ENCODE measurements around the gene ARID5B.
"Not testable (repeated sequence)": the region's sequence is repeated elsewhere in the genome, so short reads cannot be mapped to it uniquely, and the experiment has no call there.

The ARID5B gene

GRCh38 chr10:61965703-61966395 lies 64.3 kb downstream of the ARID5B start:
- no peak for DNase-seq

GRCh38 chr10:61967298-61967697 lies 65.8 kb downstream of the ARID5B start:
- DNase-seq, result no peak

GRCh38 chr10:61970182-61971002 lies 68.9 kb downstream of the ARID5B start:
- no peak for DNase-seq

DNA sequence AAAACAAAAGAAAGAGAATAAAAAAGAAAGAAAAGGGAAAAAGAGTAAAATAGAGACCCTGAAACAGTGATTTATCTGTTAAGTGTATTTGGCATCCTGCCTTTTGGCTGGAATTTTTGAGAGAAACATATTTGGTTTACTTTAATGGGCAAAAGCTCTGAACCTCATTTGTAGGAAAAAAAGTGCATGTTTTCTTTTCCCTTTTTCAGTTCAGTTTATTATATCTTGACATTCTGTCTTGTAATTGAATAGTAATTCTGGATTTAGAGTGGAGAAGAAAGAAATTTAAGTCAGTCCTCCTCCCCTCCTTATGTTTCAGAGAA lies 69.5 kb downstream of the ARID5B start:
- DNase-seq, result no peak

DNA sequence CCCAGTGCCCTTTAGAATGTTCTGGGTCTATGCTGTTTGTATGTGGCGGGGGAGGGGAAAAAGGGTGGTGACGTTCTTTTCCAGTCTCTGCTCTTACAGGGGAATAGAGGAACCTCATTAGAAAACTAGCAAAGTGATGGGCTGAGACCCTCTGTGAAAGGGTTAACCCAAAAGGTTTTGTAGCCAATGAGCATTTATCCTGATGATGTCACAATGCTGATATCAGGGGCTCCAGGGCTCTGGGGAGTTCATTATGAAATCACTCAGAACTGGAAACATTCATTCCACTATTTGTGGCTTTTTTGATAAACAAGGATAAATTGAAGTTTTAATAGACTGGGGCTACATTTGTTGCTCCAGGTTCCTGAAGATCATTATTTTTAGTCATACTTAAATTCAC lies 71.7 kb downstream of the ARID5B start:
- DNase-seq, result no peak

GRCh38 chr10:61973906-61974305 lies 72.4 kb downstream of the ARID5B start:
- DNase-seq, result no peak

DNA sequence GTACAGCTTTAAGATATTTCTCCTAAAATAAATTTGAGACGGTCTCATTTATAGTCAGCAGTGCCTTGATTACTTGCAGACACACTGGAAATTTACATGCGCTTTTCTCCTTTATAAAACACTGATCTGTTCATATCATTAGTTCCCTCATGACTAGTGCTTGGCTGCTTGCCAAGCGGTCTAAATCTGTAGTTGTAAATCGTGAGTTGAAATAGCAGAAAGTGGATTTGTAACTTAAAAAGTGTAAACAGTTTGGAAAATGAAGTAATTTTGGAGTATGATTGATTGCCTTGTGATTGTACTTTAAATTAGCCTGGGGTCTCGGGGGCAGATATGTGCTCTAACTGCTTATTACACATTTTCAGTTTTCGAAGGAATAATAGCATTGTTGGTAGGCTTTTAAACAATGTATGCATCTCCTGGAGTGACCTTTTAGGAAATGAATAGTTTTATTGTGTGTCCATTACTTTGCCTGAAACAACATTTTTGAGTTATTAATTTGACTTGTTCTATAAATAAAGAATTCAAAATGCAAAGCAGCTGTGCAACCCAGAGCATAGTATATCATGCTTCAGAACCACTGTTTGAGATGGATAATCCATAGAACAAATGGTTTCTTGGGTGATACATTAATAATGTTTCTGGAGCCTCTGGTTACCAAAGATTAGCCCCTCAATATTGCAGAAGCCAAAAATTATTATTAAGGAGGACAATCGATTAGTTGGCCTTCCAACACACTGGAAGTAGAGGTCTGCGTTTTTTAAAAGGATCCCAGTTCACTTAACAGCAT lies 73.3 kb downstream of the ARID5B start:
- no peak for DNase-seq

DNA sequence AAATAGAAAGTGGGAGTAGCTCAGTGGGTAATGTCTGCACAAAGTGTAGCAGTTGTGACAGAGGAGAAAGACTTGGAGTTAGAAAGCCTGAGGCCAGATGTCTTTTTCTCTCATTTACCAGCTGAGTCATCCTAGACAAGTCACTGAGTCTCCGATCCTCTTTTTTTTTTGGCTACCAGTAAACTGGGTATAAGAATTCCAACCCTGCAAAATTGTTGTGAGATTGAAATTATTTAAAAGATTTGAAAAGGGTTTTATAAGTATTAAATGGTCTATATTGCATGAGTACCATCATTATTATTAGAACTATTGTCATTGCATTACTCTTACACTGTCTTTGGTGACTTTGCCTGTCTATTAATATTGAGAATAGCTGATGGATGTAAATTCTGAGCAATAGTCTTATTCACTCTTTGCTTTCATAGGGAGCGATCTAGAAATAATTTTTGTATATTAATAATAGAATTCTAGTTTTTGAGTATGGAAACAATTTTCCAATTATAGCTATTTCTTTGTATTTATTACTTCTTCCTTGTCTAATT lies 74.0 kb downstream of the ARID5B start:
- DNase-seq, result no peak

GRCh38 chr10:61976951-61977721 lies 75.6 kb downstream of the ARID5B start:
- DNase-seq, result not testable (repeated sequence)

DNA sequence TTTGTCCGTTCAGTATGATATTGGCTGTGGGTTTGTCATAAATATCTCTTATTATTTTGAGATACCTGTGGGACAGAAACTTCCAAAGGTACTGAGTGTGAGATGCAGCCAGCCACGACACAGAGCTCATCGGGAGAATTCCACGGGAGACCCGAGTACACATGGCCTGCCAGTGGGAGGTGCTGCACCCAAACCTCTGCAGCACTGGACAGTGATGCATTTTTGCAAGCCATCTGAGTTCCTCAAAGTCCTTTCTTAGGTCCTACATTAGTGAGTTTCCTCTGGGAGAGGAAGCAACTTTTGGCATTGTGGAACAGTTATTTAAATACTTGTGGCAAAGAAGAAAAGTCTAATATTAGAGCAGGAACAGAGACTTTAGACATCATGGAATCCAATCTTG lies 77.5 kb downstream of the ARID5B start:
- DNase-seq, result no peak

DNA sequence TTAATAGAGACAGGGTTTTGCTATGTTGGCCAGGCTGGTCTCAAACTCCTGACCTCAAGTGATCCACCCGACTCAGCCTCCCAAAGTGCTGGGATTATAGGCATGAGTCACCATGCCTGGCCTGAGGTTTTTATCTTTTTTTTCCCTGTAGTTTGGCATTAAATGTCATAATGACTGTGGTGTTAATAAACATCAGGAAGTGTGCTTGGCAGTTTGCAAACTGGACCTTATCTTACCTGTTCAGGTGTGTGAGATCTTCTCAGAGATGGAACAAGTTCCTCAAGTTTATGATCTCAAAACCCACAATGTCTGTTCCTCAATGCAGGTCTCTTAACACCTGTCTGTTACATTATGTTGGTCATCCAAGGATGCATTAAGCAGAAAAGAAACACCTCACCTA lies 80.0 kb downstream of the ARID5B start:
- no peak for DNase-seq

DNA sequence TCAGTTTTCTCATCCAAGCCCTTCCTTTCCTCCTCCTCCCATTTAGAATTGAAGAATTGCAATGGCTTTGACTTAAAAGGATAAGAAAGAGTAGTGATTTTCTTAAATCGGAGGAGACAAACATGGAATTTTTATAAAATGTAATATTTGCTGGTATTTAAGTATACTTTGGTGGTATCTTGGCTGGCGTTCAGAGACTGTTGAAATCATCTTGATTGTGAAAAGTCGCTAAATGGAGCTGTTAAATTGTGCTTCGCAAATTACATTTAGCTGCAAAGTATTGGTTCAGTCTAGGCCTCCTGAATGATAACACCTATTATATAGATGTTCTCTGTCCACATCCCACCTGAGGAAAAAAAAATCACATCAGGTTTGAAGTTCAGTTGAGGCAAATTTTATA lies 81.8 kb downstream of the ARID5B start:
- DNase-seq, result no peak

GRCh38 chr10:61984803-61985418 lies 83.4 kb downstream of the ARID5B start:
- DNase-seq, result no peak

DNA sequence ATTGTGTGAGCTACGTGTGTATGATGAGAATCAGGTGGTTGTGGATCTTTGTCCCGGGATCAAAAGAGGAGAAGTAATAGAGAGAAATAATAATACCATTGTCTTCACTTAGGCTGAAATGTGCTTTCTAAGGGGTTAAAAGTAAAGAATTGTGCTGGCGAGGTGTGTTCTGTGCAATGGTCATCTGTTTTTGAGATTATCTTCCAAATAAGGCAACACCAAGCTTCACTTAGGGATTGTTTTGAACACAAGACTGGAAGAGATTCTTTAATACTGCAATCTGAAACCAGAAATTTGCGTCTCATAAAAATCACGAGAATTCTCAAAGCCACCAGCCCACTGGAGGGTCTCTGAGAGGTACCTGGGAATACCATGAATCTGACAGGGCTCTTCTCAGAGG lies 84.2 kb downstream of the ARID5B start:
- no peak for DNase-seq

GRCh38 chr10:61986382-61986781 lies 84.9 kb downstream of the ARID5B start:
- no peak for DNase-seq

DNA sequence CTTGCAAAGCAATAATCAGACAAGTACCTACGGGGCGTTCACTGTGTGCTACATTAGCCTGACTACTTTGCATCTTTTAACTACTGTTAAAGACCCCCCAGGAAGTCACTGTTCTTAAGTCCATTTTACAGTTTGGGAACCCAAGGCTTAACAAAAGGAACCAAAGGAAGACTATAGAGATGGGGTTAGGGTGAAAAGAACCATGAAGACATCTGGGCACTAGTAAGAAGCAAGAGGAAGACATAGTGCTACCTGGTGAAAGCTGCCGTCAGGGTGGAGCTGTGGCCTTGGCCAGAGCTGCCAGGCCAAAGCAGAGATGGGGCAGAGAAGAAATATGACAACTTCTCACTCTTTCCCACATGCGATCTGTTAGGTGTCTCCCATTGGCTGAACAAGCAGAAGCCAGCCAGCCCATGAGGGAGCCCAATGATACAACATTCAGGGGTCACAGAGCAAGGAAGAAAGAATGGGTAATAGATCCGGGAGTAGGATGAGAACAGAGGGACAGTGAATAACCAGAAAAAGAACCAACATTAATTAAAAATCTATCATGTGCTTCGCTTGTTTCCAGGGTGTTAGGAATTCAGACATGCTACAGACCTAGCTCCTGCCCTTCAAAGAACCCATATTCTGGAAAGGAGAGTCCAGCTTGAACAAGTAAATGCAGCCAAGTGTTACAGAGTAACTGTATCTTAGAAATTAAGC lies 85.4 kb downstream of the ARID5B start:
- no peak for DNase-seq

- no peak for DNase-seq
These were observed 86.0 kb downstream of the ARID5B start for GRCh38 chr10:61987537-61987936.

DNA sequence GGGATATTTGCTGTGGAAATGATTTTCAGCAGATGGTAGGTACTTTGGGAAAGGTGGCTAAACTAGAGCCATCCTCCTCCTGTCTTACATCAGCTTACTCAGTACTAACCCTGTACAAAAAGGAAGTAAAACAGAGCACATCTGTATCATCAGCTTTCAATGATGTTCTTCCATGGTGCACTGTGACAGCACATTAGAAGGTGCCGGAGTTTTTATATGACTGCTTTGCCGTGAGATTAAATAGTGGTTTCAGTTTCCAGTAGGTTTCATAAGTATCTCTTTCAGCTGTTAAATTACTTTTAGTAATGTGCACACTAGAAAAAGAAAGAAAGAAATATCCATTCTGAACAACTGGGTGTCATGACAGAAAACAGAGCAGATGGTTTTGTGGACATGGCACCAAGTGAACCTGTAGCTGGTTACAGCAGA lies 86.5 kb downstream of the ARID5B start:
- DNase-seq, result no peak

GRCh38 chr10:61989995-61990760 lies 88.7 kb downstream of the ARID5B start:
- no peak for DNase-seq

GRCh38 chr10:61990761-61991135 lies 89.2 kb downstream of the ARID5B start:
- DNase-seq, result no peak

GRCh38 chr10:61991166-61991565 lies 89.7 kb downstream of the ARID5B start:
- DNase-seq, result no peak

All from T1000 (cell line).